Brain microvascular endothelial cell (primary cell): ENCODE results near the gene USP7.

Source experiments
- DNase-seq: peaks from one replicate; pipeline ENCODE4 v3.0.0-alpha.2; 2020
- H3K27ac ChIP-seq: fragments of 250-450 bp; sonication (Bioruptor Pico); 2 replicates; pipeline ENCODE4 v1.5.1; 2020; ENCODE audit warnings: mild to moderate bottlenecking, moderate library complexity
- H3K27me3 ChIP-seq: fragments of 250-450 bp; sonication (Bioruptor Pico); replicated peaks from 2 replicates; pipeline ENCODE4 v1.5.1; 2020; ENCODE audit warnings: mild to moderate bottlenecking
- H3K36me3 ChIP-seq: fragments of 250-450 bp; sonication (Bioruptor Pico); replicated peaks from 2 replicates; pipeline ENCODE4 v1.5.1; 2020; ENCODE audit warnings: mild to moderate bottlenecking
- H3K4me3 ChIP-seq: 2 replicates; pipeline ENCODE4 v1.5.1; 2011; ENCODE audit warnings: low read depth, mild to moderate bottlenecking, control low read depth, low read length, moderate library complexity
- CTCF ChIP-seq: IDR thresholded peaks from 2 replicates; pipeline ENCODE4 v1.5.1; 2011; ENCODE audit warnings: low read depth, mild to moderate bottlenecking, moderate library complexity, low read length, control low read depth, inconsistent platforms; ENCODE audit errors: missing control alignments
- in situ Hi-C: cut with HindIII; loops from 2 replicates; pipeline ENCODE4 v1.10.0; 2017; ENCODE audit warnings: low sequenced_read_pairs, low pct_ligation_motif_present

USP7 gene

DNA sequence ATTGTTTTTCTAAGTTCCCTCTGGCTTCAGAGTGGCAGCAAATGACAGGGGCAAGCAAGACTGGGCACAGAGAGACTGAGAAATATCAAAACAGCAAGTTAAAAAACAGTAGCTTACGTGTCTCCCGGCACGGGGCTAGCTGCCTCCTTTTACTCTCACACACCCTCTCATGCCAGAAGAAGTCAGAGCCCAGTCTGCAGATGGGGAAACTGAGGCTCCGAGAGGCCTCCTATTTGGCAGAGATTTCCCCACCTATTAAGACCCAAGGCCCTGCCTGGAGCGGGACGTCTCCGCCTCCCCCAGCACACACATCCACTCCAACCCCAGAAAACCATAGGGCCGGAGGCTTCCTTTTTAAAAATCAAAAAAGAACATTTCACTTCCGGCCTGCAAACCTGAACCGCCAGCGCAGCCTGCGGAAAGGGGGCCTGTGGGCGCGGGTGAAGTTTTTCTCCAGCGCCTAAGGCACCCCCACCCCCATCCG lies 95.7 kb downstream of the USP7 start:
- H3K27me3 ChIP-seq: no peaks in the 10 kb centered on the region
- H3K27ac ChIP-seq: peak overlapping the region; percentile 54
- DNase-seq: no peak
- H3K36me3 ChIP-seq: no peaks in the 10 kb centered on the region
- TF ChIP-seq CTCF: no peak
- H3K4me3 ChIP-seq: peak overlapping the region; percentile 68
- in situ Hi-C loops: no loop called here

GRCh38 chr16:8867216-8867931 lies 96.3 kb downstream of the USP7 start:
- peak overlapping the region; percentile 68 for H3K4me3 ChIP-seq
- peak overlapping the region; percentile 54 for H3K27ac ChIP-seq
- no peaks in the 10 kb centered on the region for H3K27me3 ChIP-seq
- TF ChIP-seq CTCF: no peak
- in situ Hi-C loops: no loop called here
- DNase-seq: no peak
- H3K36me3 ChIP-seq: no peaks in the 10 kb centered on the region

- Histone ChIP-seq H3K27ac (no peak overlapping the region), H3K4me3 (peak overlapping the region; percentile 68), H3K27me3 (no peaks in the 10 kb centered on the region), H3K36me3 (no peaks in the 10 kb centered on the region)
- in situ Hi-C loops: no loop called here
- no peak for DNase-seq
- TF ChIP-seq CTCF: no peak
These were observed 96.9 kb downstream of the USP7 start for GRCh38 chr16:8866884-8867215.

- no peaks in the 10 kb centered on the region for H3K36me3 ChIP-seq
- no peak for TF ChIP-seq CTCF
- no peak for DNase-seq
- in situ Hi-C loops: no loop called here
- no peak overlapping the region for H3K27ac ChIP-seq
- H3K27me3 ChIP-seq: no peaks in the 10 kb centered on the region
- peak overlapping the region; percentile 68 for H3K4me3 ChIP-seq
These were observed 97.4 kb downstream of the USP7 start for GRCh38 chr16:8866118-8866883.

GRCh38 chr16:8865145-8865882 lies 98.4 kb downstream of the USP7 start:
- TF ChIP-seq CTCF: no peak
- H3K36me3 ChIP-seq: no peaks in the 10 kb centered on the region
- no peak for DNase-seq
- in situ Hi-C loops: no loop called here
- no peak overlapping the region for H3K4me3 ChIP-seq
- H3K27ac ChIP-seq: no peak overlapping the region
- no peaks in the 10 kb centered on the region for H3K27me3 ChIP-seq
